ENCODE results near the gene GCAT. TPM values are rescaled to one million over a fixed set of nuclear protein-coding genes. Genes with fewer than 3 reads are reported as not detected.

Gene GCAT
- polyA plus RNA-seq, 1 donor from 2014 or later, result 13.0 TPM

DNA sequence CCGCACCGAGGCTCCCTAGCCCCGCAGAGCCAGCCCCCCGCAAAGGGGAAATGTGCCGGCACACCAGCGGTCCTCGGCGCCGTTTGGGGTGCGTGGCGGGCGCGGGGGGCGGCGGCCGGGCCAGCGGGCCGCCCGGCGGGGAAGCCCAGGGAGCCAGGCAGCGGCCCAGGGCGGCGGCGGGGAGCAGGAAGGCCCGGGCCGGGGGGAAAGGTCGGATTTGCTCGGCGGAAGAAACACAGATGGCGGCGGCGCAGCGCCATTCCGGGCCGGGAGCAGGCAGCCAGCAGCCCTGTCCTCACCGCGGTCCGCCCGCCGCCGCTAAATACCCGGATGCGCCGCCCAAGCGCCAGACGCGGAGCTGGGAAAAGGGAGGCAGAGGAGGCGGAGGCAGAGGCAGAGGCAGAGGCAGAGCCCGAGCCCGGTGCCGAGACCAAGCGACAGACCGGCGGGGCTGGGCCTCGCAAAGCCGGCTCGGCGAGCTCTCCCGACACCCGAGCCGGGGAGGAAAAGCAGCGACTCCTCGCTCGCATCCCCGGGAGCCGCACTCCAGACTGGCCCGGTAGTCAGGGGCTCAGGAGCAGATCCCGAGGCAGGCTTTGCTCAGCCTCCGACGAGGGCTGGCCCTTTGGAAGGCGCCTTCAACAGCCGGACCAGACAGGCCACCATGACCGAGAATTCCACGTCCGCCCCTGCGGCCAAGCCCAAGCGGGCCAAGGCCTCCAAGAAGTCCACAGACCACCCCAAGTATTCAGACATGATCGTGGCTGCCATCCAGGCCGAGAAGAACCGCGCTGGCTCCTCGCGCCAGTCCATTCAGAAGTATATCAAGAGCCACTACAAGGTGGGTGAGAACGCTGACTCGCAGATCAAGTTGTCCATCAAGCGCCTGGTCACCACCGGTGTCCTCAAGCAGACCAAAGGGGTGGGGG is 2.6 kb upstream of the GCAT start:
- H3K79me2 ChIP-seq (replicated peaks; ENCODE audit: insufficient read depth, low read length), result no peaks in the 10 kb centered on the region
- H3K9me3 ChIP-seq (ENCODE audit: low read length), result no peaks in the 10 kb centered on the region
- H3K4me2 ChIP-seq (ENCODE audit: low read length), result no peak overlapping the region
- H3K27ac ChIP-seq (ENCODE audit: low read length), result no peak overlapping the region
- H4K20me1 ChIP-seq (ENCODE audit: insufficient read depth), result no peaks in the 10 kb centered on the region
- peak overlapping the region; percentile 42 for H3K9ac ChIP-seq (ENCODE audit: low read length)
- no peaks in the 10 kb centered on the region for H3K9me2 ChIP-seq (ENCODE audit: insufficient read depth, low read length)
- peaks cover 8% of the 10 kb centered on the region for H3F3A ChIP-seq (ENCODE audit: insufficient read depth, low read length, poor library complexity, severe bottlenecking)
- H3K36me3 ChIP-seq (ENCODE audit: insufficient read depth, low read length), result no peaks in the 10 kb centered on the region
- no peak overlapping the region for H2AFZ ChIP-seq (ENCODE audit: low read depth, low read length)
- H3K4me3 ChIP-seq (ENCODE audit: low read length), result peak overlapping the region; percentile 56
- H3K27me3 ChIP-seq (ENCODE audit: insufficient read depth, low read depth, low read length), result peaks cover 42% of the 10 kb centered on the region
- peak; percentile 41 for TF ChIP-seq POLR2AphosphoS5 (IDR thresholded peaks at IDR 0.05)
- TF ChIP-seq RAD21 (conservative IDR thresholded peaks at IDR 0.05), result no peak

GRCh38 chr22:37805810-37806277 is 1.9 kb upstream of the GCAT start:
- Histone ChIP-seq H3K27me3 (ENCODE audit: insufficient read depth, low read depth, low read length) (peaks cover 42% of the 10 kb centered on the region), H3F3A (ENCODE audit: insufficient read depth, low read length, poor library complexity, severe bottlenecking) (peaks cover 8% of the 10 kb centered on the region), H3K4me2 (ENCODE audit: low read length) (no peak overlapping the region), H3K9me2 (ENCODE audit: insufficient read depth, low read length) (no peaks in the 10 kb centered on the region), H3K27ac (ENCODE audit: low read length) (no peak overlapping the region), H2AFZ (ENCODE audit: low read depth, low read length) (no peak overlapping the region), H3K79me2 (replicated peaks; ENCODE audit: insufficient read depth, low read length) (no peaks in the 10 kb centered on the region), H3K9me3 (ENCODE audit: low read length) (no peaks in the 10 kb centered on the region), H3K36me3 (ENCODE audit: insufficient read depth, low read length) (no peaks in the 10 kb centered on the region), H3K4me3 (ENCODE audit: low read length) (peak overlapping the region; percentile 56), H3K9ac (ENCODE audit: low read length) (no peak overlapping the region), H4K20me1 (ENCODE audit: insufficient read depth) (no peaks in the 10 kb centered on the region)
- TF ChIP-seq RAD21 (conservative IDR thresholded peaks at IDR 0.05), result no peak
- no peak for TF ChIP-seq CTCF (IDR thresholded peaks at IDR 0.05; ENCODE audit: poor library complexity, severe bottlenecking)
- no peak for TF ChIP-seq TAF1 (IDR thresholded peaks at IDR 0.05; ENCODE audit: low read depth)
- TF ChIP-seq EZH2 (IDR thresholded peaks at IDR 0.05; ENCODE audit: borderline replicate concordance, insufficient read depth, low read length, poor library complexity, severe bottlenecking), result no peak
- no peak for TF ChIP-seq SMC3 (conservative IDR thresholded peaks at IDR 0.05; ENCODE audit: poor library complexity)
- no peak for TF ChIP-seq EP300 (conservative IDR thresholded peaks at IDR 0.05; ENCODE audit: poor library complexity, severe bottlenecking)
- no peak for TF ChIP-seq MXI1 (conservative IDR thresholded peaks at IDR 0.05; ENCODE audit: poor library complexity, severe bottlenecking)
- TF ChIP-seq, protein P1, sequence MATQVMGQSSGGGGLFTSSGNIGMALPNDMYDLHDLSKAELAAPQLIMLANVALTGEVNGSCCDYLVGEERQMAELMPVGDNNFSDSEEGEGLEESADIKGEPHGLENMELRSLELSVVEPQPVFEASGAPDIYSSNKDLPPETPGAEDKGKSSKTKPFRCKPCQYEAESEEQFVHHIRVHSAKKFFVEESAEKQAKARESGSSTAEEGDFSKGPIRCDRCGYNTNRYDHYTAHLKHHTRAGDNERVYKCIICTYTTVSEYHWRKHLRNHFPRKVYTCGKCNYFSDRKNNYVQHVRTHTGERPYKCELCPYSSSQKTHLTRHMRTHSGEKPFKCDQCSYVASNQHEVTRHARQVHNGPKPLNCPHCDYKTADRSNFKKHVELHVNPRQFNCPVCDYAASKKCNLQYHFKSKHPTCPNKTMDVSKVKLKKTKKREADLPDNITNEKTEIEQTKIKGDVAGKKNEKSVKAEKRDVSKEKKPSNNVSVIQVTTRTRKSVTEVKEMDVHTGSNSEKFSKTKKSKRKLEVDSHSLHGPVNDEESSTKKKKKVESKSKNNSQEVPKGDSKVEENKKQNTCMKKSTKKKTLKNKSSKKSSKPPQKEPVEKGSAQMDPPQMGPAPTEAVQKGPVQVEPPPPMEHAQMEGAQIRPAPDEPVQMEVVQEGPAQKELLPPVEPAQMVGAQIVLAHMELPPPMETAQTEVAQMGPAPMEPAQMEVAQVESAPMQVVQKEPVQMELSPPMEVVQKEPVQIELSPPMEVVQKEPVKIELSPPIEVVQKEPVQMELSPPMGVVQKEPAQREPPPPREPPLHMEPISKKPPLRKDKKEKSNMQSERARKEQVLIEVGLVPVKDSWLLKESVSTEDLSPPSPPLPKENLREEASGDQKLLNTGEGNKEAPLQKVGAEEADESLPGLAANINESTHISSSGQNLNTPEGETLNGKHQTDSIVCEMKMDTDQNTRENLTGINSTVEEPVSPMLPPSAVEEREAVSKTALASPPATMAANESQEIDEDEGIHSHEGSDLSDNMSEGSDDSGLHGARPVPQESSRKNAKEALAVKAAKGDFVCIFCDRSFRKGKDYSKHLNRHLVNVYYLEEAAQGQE (IDR thresholded peaks at IDR 0.05; ENCODE audit: borderline replicate concordance), result no peak
- no peak for TF ChIP-seq POLR2AphosphoS5 (IDR thresholded peaks at IDR 0.05)

Measured in neural cell (in vitro differentiated cells).